HTERT RPE-1 (cell line): ENCODE measurements around the gene SCART1.
"Not testable (repeated sequence)": the region's sequence is repeated elsewhere in the genome, so short reads cannot be mapped to it uniquely, and the experiment has no call there.

Experiments used
- in situ Hi-C: fragments of 300-500 bp; cut with MboI; formaldehyde crosslinking; loops from 4 replicates; pipeline ENCODE4 v1.14.3; 2020; ENCODE audit warnings: low sequenced_read_pairs

Gene SCART1

DNA sequence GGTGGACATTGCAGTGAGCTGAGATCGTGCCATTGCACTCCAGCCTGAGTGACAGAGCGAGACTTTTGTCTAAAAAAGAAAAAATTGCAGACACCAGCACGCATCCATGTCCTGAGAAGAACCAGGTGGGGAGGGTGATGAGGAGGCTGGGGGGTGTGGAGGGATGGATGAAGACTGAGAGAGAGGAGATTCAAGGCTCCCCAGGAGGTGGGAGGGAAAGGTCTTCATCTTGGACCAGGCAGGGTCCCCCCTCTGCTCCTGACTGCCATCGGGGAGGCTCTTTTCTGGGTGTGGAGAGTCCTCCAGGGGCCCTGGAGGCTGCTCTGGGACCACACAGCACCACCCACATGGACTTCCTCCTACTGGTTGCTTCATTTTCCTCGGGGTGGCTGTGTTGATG lies 1.5 kb downstream of the SCART1 start:
- in situ Hi-C loops, result no loop called here

DNA sequence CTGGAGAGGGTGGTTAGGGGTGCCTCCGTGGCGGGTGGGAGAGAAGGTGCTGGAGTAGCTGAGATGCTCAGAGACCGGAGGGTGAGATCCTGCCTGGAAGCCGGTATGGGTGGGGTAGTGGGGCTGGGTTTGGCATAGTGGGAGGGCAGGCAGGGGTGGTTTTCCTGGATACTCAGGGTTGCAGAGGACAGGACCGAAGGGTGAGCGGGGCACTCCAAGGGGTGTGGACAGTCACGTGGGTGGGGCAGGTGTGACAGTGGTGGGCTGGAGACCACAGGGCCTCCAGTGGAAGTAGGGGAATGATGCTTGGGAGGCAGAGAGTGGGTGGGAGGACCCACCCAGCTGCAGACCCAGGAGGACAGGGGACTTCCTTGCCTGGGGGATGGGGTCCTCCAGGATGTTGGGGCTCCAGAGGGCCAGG lies 1.9 kb downstream of the SCART1 start:
- in situ Hi-C loops, result no loop called here

DNA sequence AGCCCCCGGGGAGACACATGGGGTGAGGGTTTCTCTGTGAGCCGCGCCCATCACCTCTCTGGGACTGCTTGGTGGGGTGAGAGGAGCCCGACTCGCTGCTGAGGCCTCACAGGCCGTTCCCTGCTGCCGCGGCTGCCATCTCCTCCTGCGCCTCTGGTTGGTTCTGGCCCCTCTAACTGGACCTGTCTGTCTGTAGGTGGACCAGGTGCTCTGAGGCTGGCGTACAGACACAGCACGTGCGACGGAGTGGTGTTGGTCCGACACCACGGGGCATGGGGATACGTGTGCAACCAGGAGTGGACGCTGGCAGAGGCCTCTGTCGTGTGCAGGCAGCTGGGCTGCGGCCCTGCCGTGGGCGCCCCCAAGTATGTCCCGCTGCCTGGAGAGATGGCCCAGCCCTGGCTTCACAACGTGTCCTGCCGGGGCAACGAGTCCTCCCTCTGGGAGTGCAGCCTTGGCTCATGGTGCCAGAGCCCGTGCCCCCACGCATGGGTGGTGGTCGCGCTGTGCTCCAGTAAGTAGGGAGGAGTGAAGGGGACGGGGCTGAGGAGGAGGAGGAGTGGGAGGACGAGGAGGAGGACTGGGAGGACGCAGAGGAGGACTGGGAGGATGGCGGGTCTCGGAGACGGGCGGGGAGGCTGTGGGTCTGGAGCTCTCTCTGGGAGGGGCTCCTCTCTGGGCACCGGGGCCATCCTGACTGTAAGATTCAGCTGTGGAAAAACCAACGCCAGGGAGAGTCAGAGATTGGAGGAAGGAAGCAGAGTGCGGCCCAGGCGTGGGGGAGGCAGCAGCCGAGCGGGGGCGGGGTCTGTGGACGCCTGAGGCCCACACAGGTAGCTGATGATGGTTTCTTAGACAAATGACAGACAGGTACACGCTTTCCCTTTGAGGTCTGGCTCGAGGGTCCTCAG lies 2.6 kb downstream of the SCART1 start:
- in situ Hi-C loops, result no loop called here

DNA sequence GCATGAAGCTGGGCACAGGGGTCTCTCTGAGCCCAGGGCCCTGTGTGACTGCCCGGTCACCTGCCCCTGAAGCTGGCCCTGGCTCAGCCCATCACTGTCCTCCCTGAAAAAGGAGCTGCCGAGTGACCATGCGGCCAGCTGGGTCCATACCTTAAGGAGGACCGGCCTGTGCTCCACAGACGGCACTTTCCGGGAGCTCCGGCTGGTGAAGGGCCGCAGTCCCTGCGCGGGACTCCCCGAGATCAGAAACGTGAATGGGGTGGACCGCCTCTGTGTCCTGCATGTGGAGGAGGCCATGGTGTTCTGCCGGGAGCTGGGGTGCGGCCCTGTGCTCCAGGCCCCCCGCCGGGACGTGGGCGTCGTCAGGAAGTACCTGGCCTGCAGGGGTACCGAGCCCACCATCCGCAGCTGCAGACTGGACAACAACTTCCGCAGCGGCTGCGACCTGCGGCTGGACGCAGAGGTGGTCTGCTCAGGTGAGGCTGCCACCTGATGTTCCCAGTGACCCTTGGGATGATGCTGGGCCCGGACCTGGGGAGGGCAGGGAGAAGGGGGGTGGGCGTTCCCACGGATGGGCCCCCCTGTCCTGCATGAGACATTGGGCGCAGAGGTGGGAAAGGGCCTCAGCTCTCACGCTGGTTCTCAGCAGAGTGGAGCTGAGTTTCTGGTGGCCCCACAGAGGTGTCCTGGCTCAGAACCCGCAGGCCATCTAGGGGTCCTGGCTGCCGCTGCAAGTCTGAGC lies 3.5 kb downstream of the SCART1 start:
- in situ Hi-C loops, result no loop called here

DNA sequence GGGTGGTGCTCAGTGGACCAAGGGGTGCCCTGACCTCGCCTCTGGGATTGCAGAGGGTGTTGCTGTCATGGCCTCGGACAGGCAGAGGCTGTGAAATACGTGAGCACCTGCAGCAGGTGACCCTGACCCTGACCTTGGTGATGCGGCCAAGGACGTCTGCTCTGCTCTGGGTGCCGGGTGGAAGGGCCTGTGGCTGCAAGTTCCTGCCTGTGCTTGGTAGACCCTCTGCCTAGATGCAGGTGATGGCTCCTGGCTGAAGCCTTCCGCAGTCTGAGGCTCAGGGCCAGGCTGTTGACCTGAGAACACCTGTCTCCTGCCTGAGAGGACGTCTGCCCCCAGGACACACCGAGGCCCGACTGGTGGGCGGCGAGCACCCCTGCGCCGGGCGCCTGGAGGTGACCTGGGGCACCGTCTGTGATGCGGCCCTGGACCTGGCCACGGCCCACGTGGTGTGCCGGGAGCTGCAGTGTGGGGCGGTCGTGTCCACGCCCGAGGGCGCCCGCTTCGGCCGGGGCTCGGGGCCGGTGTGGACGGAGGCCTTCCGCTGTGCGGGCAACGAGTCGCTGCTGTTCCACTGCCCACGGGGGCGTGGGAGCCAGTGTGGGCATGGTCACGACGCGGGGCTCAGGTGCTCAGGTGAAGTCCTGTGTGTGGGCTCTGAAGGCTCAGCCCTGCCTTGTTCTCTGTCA lies 4.4 kb downstream of the SCART1 start:
- in situ Hi-C loops, result no loop called here

DNA sequence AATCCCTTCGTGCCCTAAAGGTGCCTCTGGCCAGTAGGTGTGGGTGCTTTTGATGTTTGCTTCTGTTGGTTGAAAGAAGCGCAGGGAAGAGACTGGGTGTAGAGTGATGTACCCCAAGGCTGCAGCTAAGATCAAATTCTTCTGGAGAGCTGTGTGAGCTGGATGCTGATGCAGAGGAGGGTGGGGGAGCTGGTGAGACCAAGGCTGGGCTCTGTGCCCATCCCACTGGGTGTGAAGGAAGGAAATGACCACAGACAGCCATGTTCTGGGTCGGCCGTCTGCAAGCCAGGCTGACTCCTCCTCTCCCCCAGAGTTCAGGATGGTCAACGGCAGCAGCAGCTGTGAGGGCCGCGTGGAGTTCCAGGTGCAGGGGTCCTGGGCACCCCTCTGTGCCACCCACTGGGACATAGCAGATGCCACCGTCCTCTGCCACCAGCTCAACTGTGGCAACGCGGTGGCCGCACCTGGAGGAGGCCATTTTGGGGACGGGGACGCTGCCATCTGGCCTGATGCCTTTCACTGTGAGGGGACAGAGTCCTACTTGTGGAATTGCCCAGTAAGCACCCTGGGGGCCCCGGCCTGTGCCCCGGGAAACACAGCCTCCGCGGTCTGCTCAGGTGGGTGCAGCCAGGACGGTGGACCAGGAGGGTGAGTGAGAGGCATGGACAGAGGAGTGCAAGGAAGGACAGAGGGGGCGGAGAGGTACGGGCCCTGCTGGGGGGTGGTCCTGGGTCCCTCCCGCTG lies 5.1 kb downstream of the SCART1 start:
- in situ Hi-C loops, result no loop called here

DNA sequence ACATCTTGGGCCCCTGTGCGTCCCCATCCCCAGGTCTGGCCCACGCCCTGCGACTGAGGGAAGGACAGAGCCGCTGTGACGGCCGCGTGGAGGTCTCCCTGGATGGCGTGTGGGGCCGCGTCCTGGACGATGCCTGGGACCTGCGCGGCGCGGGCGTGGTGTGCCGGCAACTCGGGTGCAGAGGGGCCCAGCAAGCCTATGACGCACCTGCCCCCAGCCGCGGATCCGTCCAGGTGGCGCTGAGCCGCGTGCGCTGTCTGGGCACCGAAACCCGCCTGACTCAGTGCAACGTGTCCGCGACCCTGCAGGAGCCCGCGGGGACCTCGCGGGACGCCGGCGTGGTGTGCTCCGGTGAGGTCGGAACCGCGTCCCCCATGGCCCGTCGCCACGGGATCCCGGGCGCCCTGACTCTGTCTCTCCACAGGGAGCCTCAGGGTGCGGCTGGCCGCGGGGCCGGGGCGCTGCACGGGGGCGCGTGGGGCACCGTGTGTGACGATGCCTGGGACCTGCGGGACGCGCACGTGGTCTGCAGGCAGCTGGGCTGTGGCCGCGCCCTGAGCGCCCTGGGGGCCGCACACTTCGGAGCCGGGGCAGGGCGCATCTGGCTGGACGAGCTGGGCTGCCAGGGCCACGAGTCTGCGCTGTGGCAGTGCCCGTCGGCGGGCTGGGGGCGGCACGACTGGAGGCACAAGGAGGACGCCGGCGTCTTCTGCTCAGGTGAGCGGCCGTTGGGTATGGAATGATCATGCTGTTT lies 5.9 kb downstream of the SCART1 start:
- in situ Hi-C loops, result no loop called here

DNA sequence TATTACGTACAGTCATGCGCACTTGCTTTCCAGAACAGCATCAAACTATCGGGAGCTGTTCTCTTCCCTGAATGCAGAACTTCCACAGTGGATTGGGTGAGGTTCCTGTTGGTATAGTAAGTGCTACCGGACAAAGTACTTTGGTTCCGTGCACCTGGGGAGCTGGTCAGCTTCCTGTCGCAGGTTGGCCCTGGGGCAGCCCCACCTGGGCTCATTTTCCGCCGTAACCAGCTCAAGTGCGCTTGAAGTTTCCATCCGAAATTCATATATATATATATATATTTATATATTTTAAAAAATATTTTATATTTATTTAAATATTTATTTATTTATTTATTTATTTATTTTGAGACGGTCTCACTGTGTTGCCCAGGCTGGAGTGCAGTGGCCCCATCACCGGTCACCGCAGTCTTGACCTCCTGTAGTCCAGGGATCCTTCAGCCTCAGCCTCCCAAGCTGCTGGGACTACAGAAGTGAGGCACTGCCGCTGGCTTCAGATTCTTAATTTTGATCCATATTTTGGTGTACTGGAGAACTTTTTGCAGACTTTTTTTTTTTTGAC lies 6.5 kb downstream of the SCART1 start:
- in situ Hi-C loops, result no loop called here

DNA sequence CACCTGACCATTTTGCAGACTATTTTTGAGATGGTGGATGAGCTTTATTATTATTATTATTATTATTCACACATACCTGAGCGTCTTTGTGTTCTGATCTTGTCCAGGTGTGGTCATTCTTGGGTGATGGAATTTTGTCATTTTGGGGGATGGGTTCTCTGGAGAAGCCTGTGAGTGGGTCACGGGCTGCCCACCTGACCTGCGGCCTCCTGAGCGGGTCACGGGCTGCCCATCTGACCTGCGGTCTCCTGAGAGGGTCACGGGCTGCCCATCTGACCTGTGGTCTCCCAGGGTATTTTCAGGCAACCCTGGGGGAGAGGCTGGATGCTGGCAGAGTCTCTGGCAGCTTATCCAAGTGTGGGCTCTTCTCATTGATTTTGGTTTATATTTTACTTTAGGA lies 7.3 kb downstream of the SCART1 start:
- in situ Hi-C loops, result no loop called here

DNA sequence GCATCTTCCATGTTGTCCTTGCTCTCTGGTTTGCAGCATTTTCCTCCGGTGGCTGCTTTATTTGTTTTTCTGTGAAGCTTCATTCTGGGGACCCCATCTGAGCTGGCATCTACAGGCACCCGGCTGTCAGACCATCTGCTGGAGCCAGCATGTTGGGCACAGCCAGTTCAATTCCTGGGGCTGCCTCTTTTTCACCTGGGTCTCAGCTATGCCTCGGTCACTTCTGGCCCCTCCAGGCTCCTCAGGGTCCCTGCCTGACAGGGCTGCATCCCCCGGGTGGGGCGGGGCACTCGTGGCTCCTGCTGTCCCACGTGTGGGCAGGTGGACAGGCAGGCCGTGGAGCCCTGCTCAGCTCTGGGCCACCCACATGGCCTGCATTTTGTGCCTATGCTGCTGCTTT lies 8.1 kb downstream of the SCART1 start:
- in situ Hi-C loops, result no loop called here

DNA sequence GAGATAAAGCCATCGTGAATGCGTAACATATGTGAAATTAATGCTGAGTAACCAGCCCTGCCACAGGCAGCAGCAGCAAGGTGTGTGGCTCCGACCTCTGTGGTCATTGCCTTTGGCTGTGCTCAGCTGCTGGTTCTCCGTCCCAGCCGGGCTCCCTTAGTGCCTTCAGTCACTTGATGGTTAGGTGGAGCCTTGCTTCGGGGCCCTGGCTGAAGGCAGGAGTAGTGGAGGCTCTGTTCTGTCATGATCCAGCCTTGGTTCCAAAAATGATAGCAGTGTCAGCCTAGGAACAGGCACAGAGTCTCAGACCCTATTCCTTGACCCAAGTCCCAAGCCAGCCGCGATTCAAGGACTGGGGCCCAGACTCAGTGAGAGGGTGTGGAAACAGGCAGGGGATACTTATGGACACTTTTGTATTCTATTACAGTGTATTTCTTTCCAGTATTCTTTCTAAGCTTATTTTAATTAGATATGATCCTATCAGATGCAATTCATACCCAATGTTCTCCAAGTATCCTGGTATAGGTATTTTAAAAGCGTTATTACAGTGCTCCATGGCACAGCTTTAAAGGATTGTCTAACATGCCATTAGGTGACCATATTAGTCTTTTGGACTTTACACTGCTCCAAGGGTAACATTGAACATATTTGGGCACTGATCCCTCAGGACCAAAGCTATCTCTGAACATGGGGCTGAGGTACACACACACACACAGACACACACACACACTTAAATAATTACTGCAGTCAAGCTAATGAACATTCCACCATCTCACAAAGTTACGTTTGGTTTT lies 9.0 kb downstream of the SCART1 start:
- in situ Hi-C loops, result no loop called here

DNA sequence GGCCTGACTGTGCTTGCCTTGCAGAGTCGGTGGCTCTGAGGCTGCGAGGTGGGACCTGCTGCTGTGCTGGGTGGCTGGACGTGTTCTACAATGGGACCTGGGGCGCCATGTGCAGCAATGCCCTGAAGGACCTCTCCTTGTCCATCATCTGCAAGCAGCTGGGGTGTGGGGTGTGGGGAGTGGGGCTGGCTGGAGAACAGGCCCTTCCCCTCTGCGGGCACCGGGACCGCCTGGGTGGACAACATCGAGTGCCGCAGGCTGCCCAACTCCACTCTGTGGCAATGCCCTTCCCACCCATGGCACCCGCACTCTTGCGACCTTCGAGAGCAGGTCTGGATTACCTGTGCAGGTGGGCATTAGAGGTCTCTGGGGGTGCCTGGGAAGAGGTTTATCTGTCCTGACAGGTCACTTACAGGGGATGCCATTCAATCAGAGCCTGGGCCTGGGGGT lies 10.9 kb downstream of the SCART1 start:
- in situ Hi-C loops, result no loop called here

DNA sequence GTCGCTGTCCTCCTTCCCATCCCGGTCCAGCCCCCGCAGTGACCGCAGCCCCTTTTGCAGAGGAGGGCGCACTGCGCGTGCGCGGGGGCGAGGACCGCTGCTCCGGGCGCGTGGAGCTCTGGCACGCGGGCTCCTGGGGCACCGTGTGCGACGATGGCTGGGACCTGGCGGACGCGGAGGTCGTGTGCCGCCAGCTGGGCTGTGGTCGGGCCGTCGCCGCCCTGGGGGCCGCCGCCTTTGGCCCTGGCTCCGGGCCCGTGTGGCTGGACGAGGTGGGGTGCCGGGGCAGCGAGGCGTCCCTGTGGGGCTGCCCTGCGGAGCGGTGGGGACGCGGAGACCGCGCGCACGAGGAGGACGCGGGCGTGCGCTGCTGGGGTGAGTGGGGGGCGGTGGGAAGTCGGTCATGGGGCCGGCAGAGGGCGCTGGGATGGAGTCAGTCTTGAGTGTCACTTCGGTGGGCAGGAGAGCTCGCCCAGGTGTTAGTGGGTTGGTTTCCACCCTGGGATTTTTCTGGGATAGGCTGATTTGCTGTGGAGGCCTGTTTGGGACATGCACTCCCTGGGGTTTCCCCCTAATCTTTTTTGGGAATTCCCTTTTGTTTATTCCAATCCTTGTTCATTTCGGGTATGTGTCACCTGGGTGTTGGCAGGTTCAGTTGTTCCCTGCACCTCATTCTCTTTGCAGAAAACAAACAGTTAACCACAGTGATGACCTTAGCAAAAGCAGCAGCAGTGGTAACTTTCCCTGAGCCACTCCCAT lies 11.6 kb downstream of the SCART1 start:
- in situ Hi-C loops, result no loop called here

DNA sequence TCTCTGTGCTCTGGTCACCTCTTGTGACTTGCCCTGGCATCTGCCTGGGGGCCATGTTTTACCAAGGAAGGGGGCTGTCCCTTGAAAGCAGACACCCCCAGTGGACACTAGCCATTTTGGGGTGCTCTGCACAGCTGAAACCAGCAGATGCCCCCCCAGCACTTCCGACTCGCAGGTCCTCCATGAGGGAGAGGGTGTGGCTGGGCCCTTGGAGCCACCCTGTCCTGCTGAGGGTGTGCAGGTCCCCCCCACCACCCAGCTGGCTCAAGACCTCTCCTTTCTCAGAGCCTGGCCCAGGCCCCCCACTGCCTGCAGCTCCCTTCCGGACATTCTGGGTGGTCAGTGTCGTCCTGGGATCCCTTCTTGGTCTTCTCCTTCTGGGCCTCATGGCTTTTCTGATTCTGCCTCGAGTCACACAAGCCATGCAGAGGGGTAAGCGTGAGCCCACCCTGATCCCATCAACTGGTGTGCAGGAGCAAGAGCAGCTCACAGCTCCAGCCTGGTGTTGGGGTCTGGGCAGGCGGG lies 12.3 kb downstream of the SCART1 start:
- in situ Hi-C loops, result no loop called here

DNA sequence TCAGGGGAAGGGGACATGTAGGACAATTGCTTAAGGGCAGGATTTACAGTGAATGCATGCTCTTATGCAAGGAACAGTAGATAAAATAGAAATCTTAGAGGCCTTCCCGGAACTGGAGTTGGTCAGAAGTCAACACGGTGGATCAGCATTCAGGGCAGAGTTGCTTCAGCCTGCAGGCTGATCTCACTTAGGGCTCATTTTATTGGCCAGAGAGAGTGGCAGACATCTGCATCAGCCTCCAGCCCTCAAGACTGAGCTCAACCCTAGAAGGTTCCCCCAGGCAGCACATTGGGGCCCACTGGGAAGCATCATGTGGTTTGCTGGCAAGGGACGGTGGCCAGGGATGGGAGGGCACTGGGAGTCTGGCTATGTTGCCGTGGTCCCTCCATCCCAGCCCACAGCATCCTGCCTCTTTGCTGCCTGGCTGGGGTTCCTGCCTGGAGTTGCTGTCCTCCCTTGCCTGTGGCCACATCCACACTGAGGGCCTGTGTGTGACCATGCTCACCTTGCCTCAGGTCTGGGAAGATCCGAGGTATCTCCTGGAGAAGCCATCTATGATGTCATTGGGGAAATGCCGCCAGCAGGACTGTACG lies 13.0 kb downstream of the SCART1 start:
- in situ Hi-C loops, result no loop called here

DNA sequence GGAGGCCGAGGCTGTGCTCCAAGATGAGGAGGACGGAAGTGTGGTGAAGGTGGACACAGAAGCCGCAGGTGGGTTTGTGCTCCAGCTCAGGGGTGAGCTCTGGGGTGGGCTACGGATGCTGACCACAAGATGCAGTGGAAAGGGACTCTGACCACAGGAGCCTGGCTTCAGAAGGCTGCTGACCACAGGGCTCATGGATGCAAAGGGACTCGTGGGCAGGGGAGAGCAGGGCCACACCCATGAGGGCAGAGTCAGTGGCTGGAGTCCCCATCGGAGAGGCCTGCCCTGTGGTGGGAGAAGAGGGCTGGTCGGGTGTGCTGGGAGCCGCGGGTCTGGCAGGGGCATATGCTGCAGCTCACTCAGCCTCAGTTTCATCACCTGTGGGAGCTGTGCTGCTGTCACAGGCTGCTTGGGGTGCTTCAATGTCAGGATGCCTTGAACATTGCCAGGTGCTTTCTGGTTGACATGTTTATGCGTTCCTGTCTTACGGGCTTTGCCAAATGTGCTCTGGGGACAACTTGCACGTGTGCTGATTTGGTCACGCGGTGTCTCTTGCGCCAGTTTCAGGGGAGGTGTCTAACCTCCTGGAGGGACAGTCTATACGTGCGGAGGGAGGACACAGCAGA lies 13.7 kb downstream of the SCART1 start:
- in situ Hi-C loops, result no loop called here

DNA sequence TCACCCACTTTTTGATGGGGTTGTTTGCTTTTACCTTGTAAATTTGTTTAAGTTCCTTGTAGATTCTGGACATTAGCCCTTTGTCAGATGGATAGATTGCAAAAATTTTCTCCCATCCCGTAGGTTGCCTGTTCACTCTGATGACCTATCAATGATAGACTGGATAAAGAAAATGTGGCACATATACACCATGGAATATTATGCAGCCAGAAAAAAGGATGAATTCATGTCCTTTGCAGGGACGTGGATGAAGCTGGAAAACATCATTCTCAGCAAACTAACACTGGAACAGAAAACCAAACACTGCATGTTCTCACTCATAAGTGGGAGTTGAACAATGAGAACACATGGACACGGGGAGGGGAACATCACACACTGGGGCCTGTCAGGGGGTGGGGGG lies 15.5 kb downstream of the SCART1 start:
- in situ Hi-C loops, result not testable (repeated sequence)
